ENCODE results near the gene TVP23B. TPM values are rescaled to one million over a fixed set of nuclear protein-coding genes. Genes with fewer than 3 reads are reported as not detected.

Gene TVP23B
- total RNA-seq, 1 donor from 2014 or later: 21.0 TPM

Other genes with a start within 250 kb of the TVP23B start
- gene TBC1D28, start 136.8 kb upstream of the TVP23B start, total RNA-seq: not detected
- 1.1 TPM for gene FOXO3B, start 98.9 kb upstream of the TVP23B start, total RNA-seq
- 0.51 TPM for gene FBXW10, start 37.1 kb upstream of the TVP23B start, total RNA-seq
- 20.9 TPM for gene PRPSAP2, start 76.9 kb downstream of the TVP23B start, total RNA-seq
- 0.13 TPM for gene SLC5A10, start 171.0 kb downstream of the TVP23B start, total RNA-seq
- 2.5 TPM for gene FAM83G, start 223.6 kb downstream of the TVP23B start, total RNA-seq

All from cardiac septum (tissue), 1 donor.